Measurements from ENCODE around the gene HLA-C. TPM values are rescaled to one million over a fixed set of nuclear protein-coding genes. Genes with fewer than 3 reads are reported as not detected.

HLA-C gene
- total and polyA plus RNA-seq, 3 experiments from 2014 or later, result 823 to 4,018 (median 860) TPM

DNA sequence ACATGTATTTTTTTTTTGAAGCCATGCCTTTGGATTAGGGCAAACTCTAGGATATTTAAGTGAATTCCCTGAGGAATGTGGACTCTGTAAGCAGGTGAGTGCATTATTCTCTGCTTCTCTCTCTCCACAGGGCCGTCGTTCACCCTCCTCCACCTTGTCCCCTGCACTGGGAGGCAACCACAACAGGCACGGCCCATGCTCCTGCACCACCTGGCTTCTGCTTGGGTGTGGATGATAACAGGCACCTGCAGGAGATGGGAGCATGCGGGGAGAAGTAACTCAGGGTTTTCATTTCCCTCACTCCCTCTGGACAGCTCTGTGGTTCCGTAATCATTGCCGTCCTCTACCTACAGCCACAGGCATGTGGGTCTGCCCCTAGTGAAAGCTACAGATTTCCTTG, 43.4 kb downstream of the HLA-C start:
- Histone ChIP-seq H3K36me3 (ENCODE audit: insufficient read depth, low read length) (no peaks in the 10 kb centered on the region), H3K9me3 (ENCODE audit: low read length) (no peaks in the 10 kb centered on the region), H3K27ac (ENCODE audit: low read depth, low read length) (no peak overlapping the region), H3K27me3 (ENCODE audit: insufficient read depth, low read length, poor library complexity, severe bottlenecking) (no peaks in the 10 kb centered on the region), H3K4me3 (ENCODE audit: low read length) (no peak overlapping the region), H3K4me1 (ENCODE audit: insufficient read depth, low read length) (no peaks in the 10 kb centered on the region)
- ChIA-PET CTCF (interaction anchor here (1.8 kb wide), 1 partner anchor 138 kb away, joined by 4 read pairs; no protein-coding TSS in a partner anchor), POLR2A (no interaction called here)
- H3K9me3 Mint-ChIP-seq, result no peaks in the 10 kb centered on the region
- no peak for DNase-seq
- H3K4me3 Mint-ChIP-seq, result no peak overlapping the region
- H3K27ac Mint-ChIP-seq, result no peak overlapping the region
- H3K27me3 Mint-ChIP-seq, result peaks cover 11 to 28% of the 10 kb centered on the region in 2 donors
- H3K36me3 Mint-ChIP-seq, result peaks cover 0 to 2% (median 0%) of the 10 kb centered on the region in 3 donors
- peaks cover 0 to 6% (median 4%) of the 10 kb centered on the region in 3 donors for H3K4me1 Mint-ChIP-seq

- Histone ChIP-seq H3K27ac (ENCODE audit: low read depth, low read length) (no peak overlapping the region), H3K27me3 (ENCODE audit: insufficient read depth, low read length, poor library complexity, severe bottlenecking) (no peaks in the 10 kb centered on the region), H3K4me1 (ENCODE audit: insufficient read depth, low read length) (no peaks in the 10 kb centered on the region), H3K4me3 (ENCODE audit: low read length) (no peak overlapping the region), H3K36me3 (ENCODE audit: insufficient read depth, low read length) (no peaks in the 10 kb centered on the region), H3K9me3 (ENCODE audit: low read length) (no peaks in the 10 kb centered on the region)
- ChIA-PET POLR2A (no interaction called here), CTCF (interaction anchor here (1.1 to 1.2 kb wide), 2 partner anchors 10 to 16 kb away, joined by 3 to 4 read pairs; no protein-coding TSS in a partner anchor)
- Mint-ChIP-seq H3K9me3 (no peaks in the 10 kb centered on the region), H3K27me3 (peaks cover 11 to 23% of the 10 kb centered on the region in 2 donors), H3K4me1 (peaks cover 0 to 6% (median 4%) of the 10 kb centered on the region in 3 donors), H3K36me3 (peaks cover 0 to 2% (median 0%) of the 10 kb centered on the region in 3 donors), H3K4me3 (no peak overlapping the region), H3K27ac (no peak overlapping the region)
- DNase-seq, result no peak
Observed at GRCh38 chr6:31227143-31227542, 44.7 kb downstream of the HLA-C start.

GRCh38 chr6:31225735-31226134, 46.2 kb downstream of the HLA-C start:
- H3K4me3 ChIP-seq (ENCODE audit: low read length), result no peak overlapping the region
- Mint-ChIP-seq H3K9me3 (no peaks in the 10 kb centered on the region), H3K27me3 (peaks cover 11 to 13% of the 10 kb centered on the region in 2 donors), H3K4me1 (peaks cover 0 to 6% (median 4%) of the 10 kb centered on the region in 3 donors), H3K36me3 (peaks cover 0 to 2% (median 0%) of the 10 kb centered on the region in 3 donors), H3K4me3 (no peak overlapping the region), H3K27ac (no peak overlapping the region)
- DNase-seq, result no peak
- no peaks in the 10 kb centered on the region for H3K4me1 ChIP-seq (ENCODE audit: insufficient read depth, low read length)
- CTCF ChIA-PET, result no interaction called here
- no peaks in the 10 kb centered on the region for H3K36me3 ChIP-seq (ENCODE audit: insufficient read depth, low read length)
- no peaks in the 10 kb centered on the region for H3K9me3 ChIP-seq (ENCODE audit: low read length)
- H3K27me3 ChIP-seq (ENCODE audit: insufficient read depth, low read length, poor library complexity, severe bottlenecking), result no peaks in the 10 kb centered on the region
- H3K27ac ChIP-seq (ENCODE audit: low read depth, low read length), result no peak overlapping the region
- POLR2A ChIA-PET, result no interaction called here

GRCh38 chr6:31222496-31222895, 49.4 kb downstream of the HLA-C start:
- Histone ChIP-seq H3K9me3 (ENCODE audit: low read length) (no peaks in the 10 kb centered on the region), H3K36me3 (ENCODE audit: insufficient read depth, low read length) (no peaks in the 10 kb centered on the region), H3K27ac (ENCODE audit: low read depth, low read length) (no peak overlapping the region), H3K27me3 (ENCODE audit: insufficient read depth, low read length, poor library complexity, severe bottlenecking) (no peaks in the 10 kb centered on the region), H3K4me3 (ENCODE audit: low read length) (no peak overlapping the region), H3K4me1 (ENCODE audit: insufficient read depth, low read length) (no peaks in the 10 kb centered on the region)
- ChIA-PET CTCF (no interaction called here), POLR2A (no interaction called here)
- Mint-ChIP-seq H3K27ac (no peak overlapping the region), H3K36me3 (peaks cover 0 to 2% (median 0%) of the 10 kb centered on the region in 3 donors), H3K27me3 (peaks cover 5 to 6% of the 10 kb centered on the region in 2 donors), H3K4me3 (no peak overlapping the region), H3K9me3 (peaks cover 0 to under 1% (median 0%) of the 10 kb centered on the region in 5 donors), H3K4me1 (no peaks in the 10 kb centered on the region)
- DNase-seq, result no peak

Other genes starting within 250 kb of the HLA-C start
- not detected for gene C6orf15, start 159.5 kb downstream of the HLA-C start, total RNA-seq
- not detected for gene C6orf15, start 159.5 kb downstream of the HLA-C start, polyA plus RNA-seq
- gene PSORS1C1, start 157.3 kb downstream of the HLA-C start, total RNA-seq, result not detected
- not detected for gene PSORS1C1, start 157.3 kb downstream of the HLA-C start, polyA plus RNA-seq
- not detected for gene CDSN, start 151.6 kb downstream of the HLA-C start, total RNA-seq
- not detected for gene CDSN, start 151.6 kb downstream of the HLA-C start, polyA plus RNA-seq
- gene PSORS1C2, start 133.0 kb downstream of the HLA-C start, total RNA-seq, result not detected
- not detected for gene PSORS1C2, start 133.0 kb downstream of the HLA-C start, polyA plus RNA-seq
- 10 to 100 TPM; 45.9 to 46.1 TPM for gene CCHCR1, start 114.3 kb downstream of the HLA-C start, total RNA-seq
- gene CCHCR1, start 114.3 kb downstream of the HLA-C start, polyA plus RNA-seq, result 7.4 TPM
- 100 to 1,000 TPM; 102 to 103 TPM for gene TCF19, start 113.5 kb downstream of the HLA-C start, total RNA-seq
- 11.6 TPM for gene TCF19, start 113.5 kb downstream of the HLA-C start, polyA plus RNA-seq
- gene POU5F1, start 101.4 kb downstream of the HLA-C start, total RNA-seq, result not detected
- gene POU5F1, start 101.4 kb downstream of the HLA-C start, polyA plus RNA-seq, result not detected
- 1,000 to 10,000 TPM; 3,705 to 3,812 TPM for gene HLA-B, start 85.1 kb upstream of the HLA-C start, total RNA-seq
- gene HLA-B, start 85.1 kb upstream of the HLA-C start, polyA plus RNA-seq, result 8,337 TPM
- 10 to 100 TPM; 12.4 to 12.8 TPM for gene MICA, start 131.5 kb upstream of the HLA-C start, total RNA-seq
- 8.2 TPM for gene MICA, start 131.5 kb upstream of the HLA-C start, polyA plus RNA-seq
- gene MICB, start 226.1 kb upstream of the HLA-C start, total RNA-seq, result 10 to 100 TPM; 21.9 to 22.3 TPM
- gene MICB, start 226.1 kb upstream of the HLA-C start, polyA plus RNA-seq, result 12.0 TPM